H1 (cell line): ENCODE results near the gene HES3. TPM values are rescaled to one million over a fixed set of nuclear protein-coding genes. Genes with fewer than 3 reads are reported as not detected.

Experiments
- CTCF ChIA-PET: fragments of 300-600 bp; sonication (Branson Sonifier 250); formaldehyde crosslinking; loops from one replicate; lab custom pipeline; 2021; ENCODE audit not compliant: partially characterized antibody; lab: Charles Lee
- POLR2A ChIA-PET: fragments of 300-600 bp; sonication (Branson Sonifier 250); formaldehyde crosslinking; loops from one replicate; lab custom pipeline; 2021; ENCODE audit warnings: inconsistent platforms; ENCODE audit not compliant: partially characterized antibody; lab: Charles Lee
- DNase-seq, 2 experiments: peaks; one replicate each; pipeline versions ENCODE4 v3.0.0 to v3.0.0-alpha.2; 2010 to 2022; ENCODE audit warnings: low spot score in 2 of 2, low read depth in 1 of 2, mixed read lengths in 1 of 2
- FAIRE-seq: peaks from 2 replicates; lab custom pipeline; 2011; peaks lifted over from hg19 to GRCh38; lab: Jason Lieb, UNC
- H2AFZ ChIP-seq: 2 replicates; pipeline ENCODE4 v1.8.1; 2012; ENCODE audit warnings: low read length, inconsistent platforms
- H2AK5ac ChIP-seq: 2 replicates; pipeline ENCODE4 v1.6.1; 2013; ENCODE audit warnings: low read depth, low read length
- H2BK120ac ChIP-seq: replicated peaks from 2 replicates; pipeline ENCODE3; 2013; ENCODE audit warnings: low read depth, low read length, inconsistent platforms
- H2BK12ac ChIP-seq: 2 replicates; pipeline ENCODE4 v1.6.1; 2013; ENCODE audit warnings: low read depth, low read length
- H2BK15ac ChIP-seq: 2 replicates; pipeline ENCODE4 v1.6.1; 2013; ENCODE audit warnings: low read length
- H2BK20ac ChIP-seq: 2 replicates; pipeline ENCODE4 v1.6.1; 2013; ENCODE audit warnings: low read length
- H2BK5ac ChIP-seq: 2 replicates; pipeline ENCODE4 v1.6.1; 2013; ENCODE audit warnings: low read depth, low read length
- H3K14ac ChIP-seq: 2 replicates; pipeline ENCODE4 v1.6.1; 2013; ENCODE audit warnings: inconsistent platforms; ENCODE audit not compliant: insufficient read length
- H3K18ac ChIP-seq: 2 replicates; pipeline ENCODE4 v1.6.1; 2013; ENCODE audit warnings: low read length; ENCODE audit errors: extremely low read depth
- H3K23ac ChIP-seq: 2 replicates; pipeline ENCODE4 v1.6.1; 2013; ENCODE audit warnings: inconsistent platforms; ENCODE audit not compliant: insufficient read length
- H3K23me2 ChIP-seq: 2 replicates; pipeline ENCODE4 v1.6.1; 2013; ENCODE audit warnings: low read depth, low read length
- H3K27ac ChIP-seq: 2 replicates; pipeline ENCODE4 v1.6.1; 2011; ENCODE audit warnings: low read depth, low read length, inconsistent platforms
- H3K27me3 ChIP-seq, 4 experiments: replicated peaks in 1 of 4; 1 replicate in 1 of 4; 2 replicates in 3 of 4; pipeline versions ENCODE4 v1.6.1 to v1.8.1; 2011 to 2013; ENCODE audit warnings: low read length in 3 of 4, mild to moderate bottlenecking in 3 of 4, inconsistent platforms in 2 of 4, mixed read lengths in 2 of 4, moderate library complexity in 1 of 4; ENCODE audit not compliant: control insufficient read depth in 3 of 4, insufficient read depth in 3 of 4; ENCODE audit errors: extremely low read depth in 1 of 4
- H3K36me3 ChIP-seq, 4 experiments: 2 replicates each; pipeline versions ENCODE4 v1.6.1 to v1.8.1; 2011 to 2013; ENCODE audit warnings: mild to moderate bottlenecking in 4 of 4, low read length in 3 of 4, moderate library complexity in 2 of 4, control low read depth in 1 of 4, inconsistent platforms in 1 of 4; ENCODE audit not compliant: insufficient read depth in 4 of 4, control insufficient read depth in 2 of 4
- H3K4ac ChIP-seq: replicated peaks from 2 replicates; pipeline ENCODE3; 2013; ENCODE audit warnings: low read length, low read depth, mixed read lengths, inconsistent platforms; ENCODE audit not compliant: insufficient read length
- H3K4me1 ChIP-seq, 4 experiments: replicated peaks in 1 of 4; 1 replicate in 1 of 4; 2 replicates in 3 of 4; pipeline versions ENCODE4 v1.6.1 to v1.8.1; 2011 to 2013; ENCODE audit warnings: low read length in 3 of 4, inconsistent platforms in 2 of 4, mixed read lengths in 1 of 4; ENCODE audit not compliant: insufficient read depth in 4 of 4, control insufficient read depth in 3 of 4
- H3K4me2 ChIP-seq, 2 experiments: 2 replicates each; pipeline versions ENCODE4 v1.6.1 to v1.8.1; 2011 to 2013; ENCODE audit warnings: low read depth in 2 of 2, low read length in 2 of 2, control low read depth in 1 of 2, inconsistent platforms in 1 of 2, mild to moderate bottlenecking in 1 of 2; ENCODE audit not compliant: insufficient read depth in 1 of 2
- H3K4me3 ChIP-seq, 4 experiments: fragments of 200-600, 300-600 bp in 1 of 4; sonication (generic), shearing (Covaris generic), sonication (Bioruptor Twin) in 1 of 4; 2 replicates each; pipeline versions ENCODE4 v1.5.1 to v1.8.1; 2011 to 2016; ENCODE audit warnings: low read length in 4 of 4, low read depth in 3 of 4, control low read depth in 2 of 4, inconsistent platforms in 2 of 4, mild to moderate bottlenecking in 2 of 4, mixed read lengths in 1 of 4, moderate library complexity in 1 of 4; ENCODE audit not compliant: insufficient read depth in 2 of 4; ENCODE audit errors: extremely low read depth in 1 of 4
- H3K56ac ChIP-seq: replicated peaks from 2 replicates; pipeline ENCODE3; 2013; ENCODE audit warnings: low read depth, mild to moderate bottlenecking, mixed read lengths, low read length, inconsistent platforms; ENCODE audit not compliant: insufficient read length
- H3K79me1 ChIP-seq: 2 replicates; pipeline ENCODE4 v1.6.1; 2013; ENCODE audit warnings: low read depth, low read length, control low read depth
- H3K79me2 ChIP-seq, 2 experiments: 2 replicates each; pipeline versions ENCODE4 v1.6.1 to v1.8.1; 2012 to 2013; ENCODE audit warnings: low read length in 2 of 2, mild to moderate bottlenecking in 2 of 2, inconsistent platforms in 1 of 2; ENCODE audit not compliant: insufficient read depth in 2 of 2, control insufficient read depth in 1 of 2
- H3K9ac ChIP-seq, 4 experiments: replicated peaks in 1 of 4; 1 replicate in 1 of 4; 2 replicates in 3 of 4; pipeline versions ENCODE4 v1.6.1 to v1.8.1; 2011 to 2013; ENCODE audit warnings: low read depth in 3 of 4, low read length in 3 of 4, control low read depth in 2 of 4, mild to moderate bottlenecking in 2 of 4, moderate library complexity in 2 of 4, inconsistent platforms in 1 of 4; ENCODE audit errors: extremely low read depth in 1 of 4
- H3K9me3 ChIP-seq, 2 experiments: 2 replicates each; pipeline versions ENCODE4 v1.6.1 to v1.8.1; 2012 to 2013; ENCODE audit warnings: mild to moderate bottlenecking in 2 of 2, moderate library complexity in 2 of 2, control low read depth in 1 of 2, inconsistent platforms in 1 of 2, low read depth in 1 of 2, low read length in 1 of 2, mixed read lengths in 1 of 2; ENCODE audit not compliant: insufficient read depth in 2 of 2
- H4K20me1 ChIP-seq, 2 experiments: replicated peaks in 1 of 2; 2 replicates each; pipeline versions ENCODE3 to v1.8.1; 2011 to 2013; ENCODE audit warnings: inconsistent platforms in 2 of 2, low read length in 2 of 2, mild to moderate bottlenecking in 1 of 2; ENCODE audit not compliant: insufficient read depth in 2 of 2, control insufficient read depth in 1 of 2
- H4K5ac ChIP-seq: 2 replicates; pipeline ENCODE4 v1.6.1; 2013; ENCODE audit warnings: low read length, low read depth, mixed read lengths, inconsistent platforms; ENCODE audit not compliant: insufficient read length
- H4K8ac ChIP-seq: 2 replicates; pipeline ENCODE4 v1.8.0; 2013; ENCODE audit warnings: mild to moderate bottlenecking, moderate library complexity, low read length, inconsistent platforms; ENCODE audit not compliant: insufficient read depth; ENCODE audit errors: extremely low read depth
- H4K91ac ChIP-seq: replicated peaks from 2 replicates; pipeline ENCODE3; 2013; ENCODE audit warnings: low read length, mixed read lengths, inconsistent platforms; ENCODE audit not compliant: insufficient read length
- BACH1 ChIP-seq: IDR thresholded peaks from 2 replicates; pipeline ENCODE4 v1.6.1; 2012; ENCODE audit warnings: low read length, improper control_type of control experiment
- CREB1 ChIP-seq: IDR thresholded peaks from 2 replicates; pipeline ENCODE4 v1.6.1; 2012; ENCODE audit warnings: inconsistent platforms
- KDM1A ChIP-seq: fragments of 200-600, 300-600 bp; sonication (generic); IDR thresholded peaks from 2 replicates; pipeline ENCODE4 v1.7.1; 2016; ENCODE audit warnings: mild to moderate bottlenecking, low read length, borderline replicate concordance
- KDM5A ChIP-seq: fragments of 200-600 bp; IDR thresholded peaks from 2 replicates; pipeline ENCODE4 v1.7.1; 2012; ENCODE audit warnings: mild to moderate bottlenecking, low read length, inconsistent platforms, mixed read lengths
- RBBP5 ChIP-seq: IDR thresholded peaks from 2 replicates; pipeline ENCODE4 v1.7.1; 2012; ENCODE audit warnings: low read depth, mild to moderate bottlenecking, inconsistent platforms, low read length, moderate library complexity, borderline replicate concordance
- RXRA ChIP-seq: IDR thresholded peaks from 2 replicates; pipeline ENCODE4 v1.6.1; 2011; ENCODE audit warnings: low read depth, mild to moderate bottlenecking, low read length, moderate library complexity; ENCODE audit not compliant: insufficient read depth
- WGBS, 2 experiments: shearing (Covaris generic) in 1 of 2; methylation state at CpG; one replicate each; pipeline versions ENCODE4 v1.1.6 to v1.1.7; 2013 to 2015; ENCODE audit warnings: low lambda C conversion rate in 2 of 2, mixed read lengths in 2 of 2, inconsistent platforms in 1 of 2, low coverage in 1 of 2, missing lambda C conversion rate in 1 of 2; ENCODE audit not compliant: insufficient replicate concordance in 2 of 2, insufficient coverage in 1 of 2, insufficient read length in 1 of 2; ENCODE audit errors: extremely low coverage in 1 of 2, missing lambda C conversion rate in 1 of 2; 5-methylcytosine and 5-hydroxymethylcytosine counted together
- polyA plus RNA-seq, 7 experiments: library from polyadenylated mRNA; depleted of rRNA in 3 of 7; stranded (reverse) in 5 of 7; unstranded in 2 of 7; fragments of >200 nt in 5 of 7; fragments of 200-250 nt in 2 of 7; gene quantifications; 1 replicate in 5 of 7; 2 replicates in 1 of 7; 4 replicates in 1 of 7; pipeline versions ENCODE4 v1.2.1 to v1.2.3, GENCODE V29; 2011 to 2013; ENCODE audit warnings: missing spikeins in 2 of 7, mixed read lengths in 2 of 7
- total RNA-seq: library from RNA; stranded (reverse); fragmentation: NEBNext Ultra II Directional; extraction: Animal tissue kit (Norgen Biotek cat#: 25700); gene quantifications from 2 replicates; pipeline ENCODE4 v1.2.1, GENCODE V29; 2021

The HES3 gene
- total and polyA plus RNA-seq, 2 of the 8 experiments (the other 6 are each of a cell fraction or from before 2014, with no cell fraction given), result 38.8 to 54.3 TPM

GRCh38 chr1:6256645-6257044 lies 12.7 kb downstream of the HES3 start:
- H4K91ac ChIP-seq, result peak overlapping the region; percentile 81
- H2AFZ ChIP-seq, result no peak overlapping the region
- H3K23ac ChIP-seq, result no peak overlapping the region
- H3K27ac ChIP-seq, result no peak overlapping the region
- no peak overlapping the region for H3K4ac ChIP-seq
- no peak overlapping the region for H3K4me2 ChIP-seq
- H3K79me2 ChIP-seq, result no peaks in the 10 kb centered on the region
- POLR2A ChIA-PET, result interaction anchor here (1.6 kb wide), 1 partner anchor 163 kb away, joined by 4 read pairs; the partner anchor contains the start of gene HES2
- DNase-seq, result no peak
- H3K18ac ChIP-seq, result no peak overlapping the region; the same call in 1 of the 2 replicates
- peaks cover 0 to 24% (median 17%) of the 10 kb centered on the region in 4 experiments; a peak in 4 of 7 replicates for H3K27me3 ChIP-seq
- H4K8ac ChIP-seq, result no peak overlapping the region
- H2BK5ac ChIP-seq, result no peak overlapping the region
- no peaks in the 10 kb centered on the region for H3K79me1 ChIP-seq
- no peak overlapping the region for H3K14ac ChIP-seq
- no peak overlapping the region for H3K56ac ChIP-seq
- H3K9ac ChIP-seq, result no peak overlapping the region; a peak in 1 of 7 replicates
- H2BK120ac ChIP-seq, result no peak overlapping the region
- 92% methylated on average over 13 of the region's 13 CpGs; no CpG with 5 or more reads in 1 of the 2 experiments for WGBS, 2 experiments
- no peak overlapping the region for H2AK5ac ChIP-seq
- peaks cover 0 to 7% (median 1%) of the 10 kb centered on the region in 4 experiments; a peak in 5 of 7 replicates for H3K4me1 ChIP-seq
- FAIRE-seq, result no peak
- H3K36me3 ChIP-seq, result no peaks in the 10 kb centered on the region; a peak in 1 of 8 replicates
- CTCF ChIA-PET, result interaction anchor here (0.9 to 17.6 kb wide), 6 partner anchors 10 to 102 kb away, joined by 3 to 280 read pairs (median 4); no protein-coding TSS in a partner anchor
- H3K23me2 ChIP-seq, result peaks cover 7% of the 10 kb centered on the region; the same call in 1 of the 2 replicates
- H4K5ac ChIP-seq, result no peak overlapping the region
- no peak overlapping the region for H3K4me3 ChIP-seq
- H2BK12ac ChIP-seq, result no peak overlapping the region
- H2BK15ac ChIP-seq, result no peak overlapping the region
- H3K9me3 ChIP-seq, result no peaks in the 10 kb centered on the region
- TF ChIP-seq KDM5A, result no peak
- no peak for TF ChIP-seq RXRA
- TF ChIP-seq CREB1, result no peak
- no peak for TF ChIP-seq RBBP5
- TF ChIP-seq KDM1A, result no peak
- no peak for TF ChIP-seq BACH1
- H2BK20ac ChIP-seq, result no peak overlapping the region
- H4K20me1 ChIP-seq, result peaks cover 12 to 22% of the 10 kb centered on the region in 2 experiments
